GM10248 (cell line): ENCODE measurements around the gene BSG.
"Not testable (repeated sequence)": the region's sequence is repeated elsewhere in the genome, so short reads cannot be mapped to it uniquely, and the experiment has no call there.

Experiments
- CTCF ChIA-PET: fragments of 300-600 bp; sonication (Branson Sonifier 250); formaldehyde crosslinking; extraction: SDS; loops from one replicate; lab custom pipeline; 2021; ENCODE audit warnings: antibody characterized with exemption; lab: Yijun Ruan, JAX
- POLR2A ChIA-PET: fragments of 350-650 bp; sonication (Branson Sonifier 250); formaldehyde crosslinking; extraction: SDS; loops from one replicate; lab custom pipeline; 2020; ENCODE audit warnings: antibody characterized with exemption; lab: Yijun Ruan, JAX
- DNase-seq: peaks from one replicate; pipeline ENCODE4 v3.0.0; 2012; ENCODE audit errors: extremely low spot score
- CTCF ChIP-seq: IDR thresholded peaks from 2 replicates; pipeline ENCODE4 v1.5.1; 2012; ENCODE audit warnings: mild to moderate bottlenecking, low read depth; ENCODE audit errors: extremely low read depth, missing control alignments, control extremely low read depth

The BSG gene

GRCh38 chr19:601790-602189, 29.4 kb downstream of the BSG start:
- POLR2A ChIA-PET: no interaction called here
- no peak for DNase-seq
- CTCF ChIA-PET: no interaction called here
- no peak for TF ChIP-seq CTCF

- ChIA-PET CTCF (no interaction called here), POLR2A (no interaction called here)
- no peak for DNase-seq
- no peak for TF ChIP-seq CTCF
Measured at GRCh38 chr19:602391-603301, 30.2 kb downstream of the BSG start.

GRCh38 chr19:603302-603639, 30.9 kb downstream of the BSG start:
- DNase-seq, CTCF ChIA-PET, POLR2A ChIA-PET: not testable (repeated sequence)

- CTCF ChIA-PET, DNase-seq, POLR2A ChIA-PET: not testable (repeated sequence)
Measured at GRCh38 chr19:603779-604178, 31.4 kb downstream of the BSG start.

GRCh38 chr19:604355-604754, 32.0 kb downstream of the BSG start:
- POLR2A ChIA-PET: no interaction called here
- peak; percentile 43 for DNase-seq
- TF ChIP-seq CTCF: no peak
- CTCF ChIA-PET: no interaction called here

GRCh38 chr19:605061-605971, 32.9 kb downstream of the BSG start:
- CTCF ChIA-PET, DNase-seq, POLR2A ChIA-PET: not testable (repeated sequence)

GRCh38 chr19:607301-608154, 35.1 kb downstream of the BSG start:
- DNase-seq: no peak
- ChIA-PET POLR2A (no interaction called here), CTCF (interaction anchor here (1.4 to 1.6 kb wide), 2 partner anchors 96 to 97 kb away, joined by 3 read pairs; no protein-coding TSS in a partner anchor)
- TF ChIP-seq CTCF: no peak
